Activated CD8-positive, alpha-beta memory T cell treated with anti-CD3 and anti-CD28 coated beads for 4 hours (primary cell): ENCODE results near the gene C17orf75.
"Not testable (repeated sequence)": the region's sequence is repeated elsewhere in the genome, so short reads cannot be mapped to it uniquely, and the experiment has no call there.

Source experiments
- DNase-seq, 2 donors: peaks; one replicate each; pipeline ENCODE4 v3.0.0-alpha.2; 2020; ENCODE audit warnings: low read depth in 2 of 2

C17orf75 gene

GRCh38 chr17:32341857-32342602, at the start of gene C17orf75:
C17orf75 (minus strand) TSS chr17:32342173; CDS start chr17:32342139, 34 bp downstream.
- peak; percentile 46 to 56 for DNase-seq

- no peak for DNase-seq
Observed at GRCh38 chr17:32388613-32389459, 46.9 kb upstream of the C17orf75 start.

- not testable (repeated sequence) for DNase-seq
Observed at GRCh38 chr17:32388128-32388527, 46.2 kb upstream of the C17orf75 start.

- DNase-seq, result no peak
Observed at GRCh38 chr17:32386844-32387243, 44.9 kb upstream of the C17orf75 start.

GRCh38 chr17:32385971-32386370, 44.0 kb upstream of the C17orf75 start:
- DNase-seq, result no peak

GRCh38 chr17:32385121-32385520, 43.1 kb upstream of the C17orf75 start:
- DNase-seq, result no peak

- DNase-seq, result no peak
Observed at GRCh38 chr17:32383926-32384434, 42.0 kb upstream of the C17orf75 start.

- DNase-seq, result no peak
Observed at GRCh38 chr17:32382526-32383223, 40.7 kb upstream of the C17orf75 start.

- DNase-seq, result no peak
Observed at GRCh38 chr17:32370426-32370825, 28.5 kb upstream of the C17orf75 start.

- DNase-seq, result no peak
Observed at GRCh38 chr17:32361270-32361669, 19.3 kb upstream of the C17orf75 start.

- no peak for DNase-seq
Observed at GRCh38 chr17:32357615-32358014, 15.6 kb upstream of the C17orf75 start.

- DNase-seq, result no peak
Observed at GRCh38 chr17:32356750-32357149, 14.8 kb upstream of the C17orf75 start.

- DNase-seq, result no peak
Observed at GRCh38 chr17:32356378-32356743, 14.4 kb upstream of the C17orf75 start.

- no peak for DNase-seq
Observed at GRCh38 chr17:32355649-32356377, 13.8 kb upstream of the C17orf75 start.

- DNase-seq, result not testable (repeated sequence)
Observed at GRCh38 chr17:32352734-32353133, 10.8 kb upstream of the C17orf75 start.

- no peak for DNase-seq
Observed at GRCh38 chr17:32350666-32351418, 8.9 kb upstream of the C17orf75 start.

- DNase-seq, result peak; percentile 91
Observed at GRCh38 chr17:32349854-32350665, 8.1 kb upstream of the C17orf75 start, which contains the start of gene ZNF207. ZNF207 (plus strand) TSS chr17:32350157; CDS start chr17:32350286, 129 bp downstream.

GRCh38 chr17:32349503-32349853, 7.5 kb upstream of the C17orf75 start:
- DNase-seq, result no peak

- no peak for DNase-seq
Observed at GRCh38 chr17:32348483-32348800, 6.5 kb upstream of the C17orf75 start.
